Nephron progenitor cell (in vitro differentiated cells): ENCODE data around the gene LANCL1.

Experiments used
- DNase-seq: peaks from one replicate; pipeline ENCODE4 v3.0.0; 2021
- H3K27ac Mint-ChIP-seq: 2 replicates; pipeline ENCODE4 v1.8.0; 2021; ENCODE audit warnings: mild to moderate bottlenecking, moderate library complexity, mixed read lengths
- H3K27me3 Mint-ChIP-seq: 2 replicates; pipeline ENCODE4 v1.8.0; 2021; ENCODE audit warnings: mild to moderate bottlenecking, low read depth, mixed read lengths; ENCODE audit not compliant: poor library complexity
- H3K36me3 Mint-ChIP-seq: 2 replicates; pipeline ENCODE4 v1.8.0; 2021; ENCODE audit warnings: low read depth, mixed read lengths
- H3K4me1 Mint-ChIP-seq: 2 replicates; pipeline ENCODE4 v1.8.0; 2021; ENCODE audit warnings: mixed read lengths
- H3K4me3 Mint-ChIP-seq: 2 replicates; pipeline ENCODE4 v1.8.0; 2021; ENCODE audit warnings: mild to moderate bottlenecking, moderate library complexity, mixed read lengths
- H3K9me3 Mint-ChIP-seq: 2 replicates; pipeline ENCODE4 v1.8.0; 2021; ENCODE audit warnings: mild to moderate bottlenecking, moderate library complexity, mixed read lengths
- TF ChIP-seq, protein P1 (sequence below): fragments of 200-600 bp; sonication (generic); IDR thresholded peaks from 2 replicates; pipeline ENCODE4 v1.5.0; 2021; ENCODE audit warnings: antibody characterized with exemption

Gene LANCL1, protein sequence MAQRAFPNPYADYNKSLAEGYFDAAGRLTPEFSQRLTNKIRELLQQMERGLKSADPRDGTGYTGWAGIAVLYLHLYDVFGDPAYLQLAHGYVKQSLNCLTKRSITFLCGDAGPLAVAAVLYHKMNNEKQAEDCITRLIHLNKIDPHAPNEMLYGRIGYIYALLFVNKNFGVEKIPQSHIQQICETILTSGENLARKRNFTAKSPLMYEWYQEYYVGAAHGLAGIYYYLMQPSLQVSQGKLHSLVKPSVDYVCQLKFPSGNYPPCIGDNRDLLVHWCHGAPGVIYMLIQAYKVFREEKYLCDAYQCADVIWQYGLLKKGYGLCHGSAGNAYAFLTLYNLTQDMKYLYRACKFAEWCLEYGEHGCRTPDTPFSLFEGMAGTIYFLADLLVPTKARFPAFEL

DNA sequence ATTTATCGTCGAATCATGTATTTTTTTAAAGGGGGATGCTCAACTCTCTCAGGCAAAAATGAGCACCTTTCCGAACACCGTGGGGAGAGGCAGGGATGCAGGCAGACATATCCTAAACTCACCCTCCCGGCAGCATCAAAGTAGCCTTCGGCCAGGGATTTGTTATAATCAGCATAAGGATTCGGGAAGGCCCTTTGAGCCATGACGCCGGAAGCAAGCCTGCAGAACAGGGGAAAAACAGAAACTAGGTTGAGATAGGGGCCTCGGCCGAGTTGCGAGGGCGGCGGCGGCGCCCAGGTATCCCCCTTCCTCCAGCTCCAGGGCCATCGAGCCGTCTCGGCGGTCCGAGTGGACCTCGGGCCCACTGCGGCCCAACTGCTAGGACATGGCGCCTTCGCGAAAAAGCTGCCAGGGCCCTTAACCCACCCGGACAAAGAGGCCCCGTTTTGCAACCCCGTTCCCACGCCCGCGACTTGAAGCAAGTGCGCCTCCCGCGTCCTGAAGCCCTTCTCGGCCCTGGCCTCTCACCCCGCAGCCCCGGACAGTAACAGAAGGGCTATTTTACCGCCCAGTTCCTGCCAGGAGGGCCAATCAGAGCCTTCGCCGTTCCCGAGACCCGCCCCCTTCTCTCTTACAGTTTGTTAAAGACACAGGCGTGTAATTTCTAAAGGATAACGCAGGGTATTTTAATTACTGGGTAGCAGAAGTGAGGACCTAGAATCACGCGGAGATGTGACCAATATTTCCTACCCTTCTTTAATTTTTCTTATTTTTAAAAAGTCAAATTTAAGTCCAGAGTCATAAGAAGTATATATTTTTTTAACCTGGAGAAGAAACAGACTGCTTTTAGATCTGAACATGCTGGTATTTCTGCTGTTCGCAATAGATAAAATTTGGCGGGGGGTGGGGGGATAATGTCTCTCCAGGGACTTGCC lies at the start of gene LANCL1:
LANCL1 (minus strand) TSS at position 566 of the 935 bp plus-strand sequence; CDS start at position 203, 363 bp downstream.
- Mint-ChIP-seq H3K27me3 (peaks cover 5% of the 10 kb centered on the region), H3K27ac (peak within 1 kb of the TSS; percentile 97), H3K4me3 (peak within 1 kb of the TSS; percentile 93), H3K9me3 (no peaks in the 10 kb centered on the region), H3K4me1 (peaks cover 30% of the 10 kb centered on the region), H3K36me3 (peaks cover 24% of the 10 kb centered on the region)
- DNase-seq, result peak; percentile 87
- TF ChIP-seq, protein P1, sequence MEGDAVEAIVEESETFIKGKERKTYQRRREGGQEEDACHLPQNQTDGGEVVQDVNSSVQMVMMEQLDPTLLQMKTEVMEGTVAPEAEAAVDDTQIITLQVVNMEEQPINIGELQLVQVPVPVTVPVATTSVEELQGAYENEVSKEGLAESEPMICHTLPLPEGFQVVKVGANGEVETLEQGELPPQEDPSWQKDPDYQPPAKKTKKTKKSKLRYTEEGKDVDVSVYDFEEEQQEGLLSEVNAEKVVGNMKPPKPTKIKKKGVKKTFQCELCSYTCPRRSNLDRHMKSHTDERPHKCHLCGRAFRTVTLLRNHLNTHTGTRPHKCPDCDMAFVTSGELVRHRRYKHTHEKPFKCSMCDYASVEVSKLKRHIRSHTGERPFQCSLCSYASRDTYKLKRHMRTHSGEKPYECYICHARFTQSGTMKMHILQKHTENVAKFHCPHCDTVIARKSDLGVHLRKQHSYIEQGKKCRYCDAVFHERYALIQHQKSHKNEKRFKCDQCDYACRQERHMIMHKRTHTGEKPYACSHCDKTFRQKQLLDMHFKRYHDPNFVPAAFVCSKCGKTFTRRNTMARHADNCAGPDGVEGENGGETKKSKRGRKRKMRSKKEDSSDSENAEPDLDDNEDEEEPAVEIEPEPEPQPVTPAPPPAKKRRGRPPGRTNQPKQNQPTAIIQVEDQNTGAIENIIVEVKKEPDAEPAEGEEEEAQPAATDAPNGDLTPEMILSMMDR, result no peak

DNA sequence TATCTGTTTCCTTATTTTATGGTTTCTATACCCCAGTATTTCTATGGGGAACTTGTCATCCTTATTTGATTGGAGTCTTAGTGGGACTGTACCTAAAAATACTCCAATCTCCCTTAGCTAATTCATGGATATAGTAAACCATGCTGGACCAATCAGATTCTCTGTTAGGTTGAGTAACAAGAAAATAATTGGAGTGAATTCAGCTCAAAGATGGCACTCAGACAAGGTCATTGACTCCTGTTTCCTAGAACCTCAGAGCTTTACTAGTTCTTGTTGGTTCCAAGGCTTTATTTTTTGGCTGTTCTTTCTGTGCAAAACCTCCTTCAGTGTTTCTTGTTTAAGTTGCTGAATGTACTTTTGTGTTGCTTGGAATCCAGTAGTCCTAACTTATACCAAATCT lies 48.0 kb upstream of the LANCL1 start:
- DNase-seq, result no peak
- Mint-ChIP-seq H3K27me3 (no peaks in the 10 kb centered on the region), H3K4me1 (peaks cover 10% of the 10 kb centered on the region), H3K4me3 (no peak overlapping the region), H3K36me3 (peaks cover 39% of the 10 kb centered on the region), H3K27ac (no peak overlapping the region), H3K9me3 (no peaks in the 10 kb centered on the region)
- TF ChIP-seq, protein P1, result no peak

DNA sequence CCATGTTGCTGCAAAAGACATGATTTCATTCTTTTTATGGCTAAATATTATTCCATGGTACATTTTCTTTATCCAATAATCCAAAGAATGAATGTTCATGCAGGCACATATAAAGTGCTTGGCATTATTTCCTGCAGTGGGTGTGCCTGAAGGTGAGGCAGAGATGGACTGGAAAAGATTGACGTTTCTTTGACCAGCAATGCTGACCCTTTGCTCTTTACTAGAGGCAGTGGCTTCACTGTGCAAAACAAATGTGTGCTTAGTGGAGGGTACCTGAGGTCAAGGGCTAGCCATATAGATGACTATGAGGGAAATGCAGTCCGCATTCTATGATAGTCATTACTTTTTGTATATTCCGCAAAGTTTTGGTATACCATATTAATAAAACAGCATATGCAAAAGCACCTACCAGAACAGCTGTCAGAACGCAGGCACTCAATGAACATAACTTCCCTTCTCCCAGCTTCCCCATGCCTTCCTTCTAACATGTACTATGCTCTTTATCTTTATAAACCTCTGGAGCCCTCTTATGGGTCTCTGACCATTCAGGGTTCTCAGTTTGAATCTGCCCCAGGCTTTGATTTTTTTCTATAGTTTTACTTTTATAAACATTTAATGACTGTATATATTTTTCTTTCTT lies 47.2 kb upstream of the LANCL1 start:
- no peaks in the 10 kb centered on the region for H3K27me3 Mint-ChIP-seq
- DNase-seq, result no peak
- H3K9me3 Mint-ChIP-seq, result no peaks in the 10 kb centered on the region
- peaks cover 42% of the 10 kb centered on the region for H3K36me3 Mint-ChIP-seq
- TF ChIP-seq, protein P1, result no peak
- H3K27ac Mint-ChIP-seq, result no peak overlapping the region
- H3K4me1 Mint-ChIP-seq, result peaks cover 10% of the 10 kb centered on the region
- H3K4me3 Mint-ChIP-seq, result no peak overlapping the region

DNA sequence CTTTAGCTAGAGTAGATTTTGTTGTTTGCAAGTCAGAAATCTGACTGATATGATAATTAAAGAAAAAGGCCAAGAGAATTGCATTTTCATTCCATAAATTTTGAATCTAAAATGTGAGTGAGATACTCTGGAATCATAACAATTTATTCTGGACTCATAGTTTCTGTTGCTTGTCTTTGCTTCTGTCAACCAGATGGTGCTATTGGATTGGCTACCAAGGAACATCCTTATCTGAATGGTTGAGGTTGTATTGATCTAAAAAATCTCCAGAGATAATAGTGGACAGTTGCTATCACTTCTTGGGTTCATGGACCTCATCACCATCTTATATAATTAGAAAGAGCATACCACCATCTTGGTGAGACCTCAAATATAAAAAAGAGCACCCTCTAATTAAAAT lies 45.8 kb upstream of the LANCL1 start:
- Mint-ChIP-seq H3K36me3 (peaks cover 42% of the 10 kb centered on the region), H3K4me3 (no peak overlapping the region), H3K4me1 (peaks cover 10% of the 10 kb centered on the region), H3K27ac (no peak overlapping the region), H3K27me3 (no peaks in the 10 kb centered on the region), H3K9me3 (no peaks in the 10 kb centered on the region)
- TF ChIP-seq, protein P1, result no peak
- no peak for DNase-seq

DNA sequence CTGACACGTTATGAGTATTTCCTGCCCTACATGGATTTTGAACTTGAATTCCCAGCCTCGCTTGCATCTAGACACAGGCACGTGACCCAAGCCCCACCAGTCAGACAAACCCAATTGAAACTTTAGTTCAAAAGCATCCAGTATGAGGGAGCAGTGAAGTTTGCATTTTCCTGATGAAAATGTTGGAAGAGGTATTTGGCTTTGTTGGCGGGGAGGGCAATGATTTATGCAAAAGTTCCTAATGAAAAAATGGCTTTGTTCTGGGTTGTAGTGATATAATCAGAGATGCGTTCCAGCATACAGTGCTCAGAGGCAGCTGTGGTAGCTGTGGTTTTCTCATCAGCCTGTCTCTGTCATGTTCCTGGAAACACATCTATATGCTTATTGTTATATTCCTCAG lies 43.0 kb upstream of the LANCL1 start:
- H3K9me3 Mint-ChIP-seq, result peaks cover 24% of the 10 kb centered on the region
- no peak overlapping the region for H3K4me3 Mint-ChIP-seq
- no peaks in the 10 kb centered on the region for H3K27me3 Mint-ChIP-seq
- no peak for DNase-seq
- H3K27ac Mint-ChIP-seq, result peak overlapping the region; percentile 23
- no peaks in the 10 kb centered on the region for H3K4me1 Mint-ChIP-seq
- TF ChIP-seq, protein P1, result no peak
- peaks cover 51% of the 10 kb centered on the region for H3K36me3 Mint-ChIP-seq
